ENCODE data around the gene OAS1.

The OAS1 gene

GRCh38 chr12:112869091-112869490, 37.7 kb upstream of the OAS1 start:
- TF ChIP-seq CTCF (IDR thresholded peaks at IDR 0.05; ENCODE audit: control insufficient read depth, extremely low read depth, insufficient read depth): no peak
- DNase-seq (ENCODE audit: low read depth): no peak
- H3K4me3 ChIP-seq (ENCODE audit: low read depth, low read length): no peak overlapping the region

- no peak overlapping the region for H3K4me3 ChIP-seq (ENCODE audit: low read depth, low read length)
- no peak for DNase-seq (ENCODE audit: low read depth)
- TF ChIP-seq CTCF (IDR thresholded peaks at IDR 0.05; ENCODE audit: control insufficient read depth, extremely low read depth, insufficient read depth): no peak
Measured at GRCh38 chr12:112869778-112870177, 37.0 kb upstream of the OAS1 start.

GRCh38 chr12:112870267-112870980, 36.3 kb upstream of the OAS1 start:
- H3K4me3 ChIP-seq (ENCODE audit: low read depth, low read length): no peak overlapping the region
- TF ChIP-seq CTCF (IDR thresholded peaks at IDR 0.05; ENCODE audit: control insufficient read depth, extremely low read depth, insufficient read depth): no peak
- no peak for DNase-seq (ENCODE audit: low read depth)

GRCh38 chr12:112875608-112876007, 31.2 kb upstream of the OAS1 start:
- TF ChIP-seq CTCF (IDR thresholded peaks at IDR 0.05; ENCODE audit: control insufficient read depth, extremely low read depth, insufficient read depth): no peak
- no peak overlapping the region for H3K4me3 ChIP-seq (ENCODE audit: low read depth, low read length)
- DNase-seq (ENCODE audit: low read depth): no peak

GRCh38 chr12:112876506-112876905, 30.3 kb upstream of the OAS1 start:
- no peak for DNase-seq (ENCODE audit: low read depth)
- H3K4me3 ChIP-seq (ENCODE audit: low read depth, low read length): no peak overlapping the region
- no peak for TF ChIP-seq CTCF (IDR thresholded peaks at IDR 0.05; ENCODE audit: control insufficient read depth, extremely low read depth, insufficient read depth)

GRCh38 chr12:112877006-112877405, 29.8 kb upstream of the OAS1 start:
- no peak overlapping the region for H3K4me3 ChIP-seq (ENCODE audit: low read depth, low read length)
- TF ChIP-seq CTCF (IDR thresholded peaks at IDR 0.05; ENCODE audit: control insufficient read depth, extremely low read depth, insufficient read depth): no peak
- no peak for DNase-seq (ENCODE audit: low read depth)

GRCh38 chr12:112878488-112878887, 28.3 kb upstream of the OAS1 start:
- DNase-seq (ENCODE audit: low read depth): no peak
- no peak overlapping the region for H3K4me3 ChIP-seq (ENCODE audit: low read depth, low read length)
- no peak for TF ChIP-seq CTCF (IDR thresholded peaks at IDR 0.05; ENCODE audit: control insufficient read depth, extremely low read depth, insufficient read depth)

All from LNCaP clone FGC (cell line).